ENCODE measurements around the gene HNRNPLL.

Gene HNRNPLL

GRCh38 chr2:38527338-38528007, 75.3 kb downstream of the HNRNPLL start:
- no peak for DNase-seq

- peak; percentile 34 for DNase-seq
These were observed 76.5 kb downstream of the HNRNPLL start for GRCh38 chr2:38526195-38526594.

- no peak for DNase-seq
These were observed 78.1 kb downstream of the HNRNPLL start for GRCh38 chr2:38524580-38524979.

- no peak for DNase-seq
These were observed 78.8 kb downstream of the HNRNPLL start for GRCh38 chr2:38523728-38524437.

- no peak for DNase-seq
These were observed 79.9 kb downstream of the HNRNPLL start for GRCh38 chr2:38522754-38523349.

GRCh38 chr2:38521835-38522234, 80.9 kb downstream of the HNRNPLL start:
- DNase-seq: no peak

GRCh38 chr2:38517284-38517683, 85.4 kb downstream of the HNRNPLL start:
- no peak for DNase-seq

GRCh38 chr2:38516526-38516925, 86.2 kb downstream of the HNRNPLL start:
- DNase-seq: no peak

GRCh38 chr2:38516122-38516521, 86.6 kb downstream of the HNRNPLL start:
- no peak for DNase-seq

- peak; percentile 25 for DNase-seq
These were observed 87.3 kb downstream of the HNRNPLL start for GRCh38 chr2:38515155-38516074.

- DNase-seq: no peak
These were observed 88.0 kb downstream of the HNRNPLL start for GRCh38 chr2:38514603-38515154.

- DNase-seq: no peak
These were observed 90.5 kb downstream of the HNRNPLL start for GRCh38 chr2:38512211-38512610.

Measured in fibroblast of skin of back (primary cell).